GM12872 (cell line): ENCODE data around the gene MGAT5.

Source experiments
- TF ChIP-seq, protein P1 (sequence below): IDR thresholded peaks from 3 replicates; pipeline ENCODE4 v1.5.1; 2011; ENCODE audit warnings: low read depth, mild to moderate bottlenecking, low read length, moderate library complexity; ENCODE audit not compliant: insufficient read depth

The MGAT5 gene

GRCh38 chr2:134449157-134449556 lies 195.3 kb downstream of the MGAT5 start:
- TF ChIP-seq, protein P1, sequence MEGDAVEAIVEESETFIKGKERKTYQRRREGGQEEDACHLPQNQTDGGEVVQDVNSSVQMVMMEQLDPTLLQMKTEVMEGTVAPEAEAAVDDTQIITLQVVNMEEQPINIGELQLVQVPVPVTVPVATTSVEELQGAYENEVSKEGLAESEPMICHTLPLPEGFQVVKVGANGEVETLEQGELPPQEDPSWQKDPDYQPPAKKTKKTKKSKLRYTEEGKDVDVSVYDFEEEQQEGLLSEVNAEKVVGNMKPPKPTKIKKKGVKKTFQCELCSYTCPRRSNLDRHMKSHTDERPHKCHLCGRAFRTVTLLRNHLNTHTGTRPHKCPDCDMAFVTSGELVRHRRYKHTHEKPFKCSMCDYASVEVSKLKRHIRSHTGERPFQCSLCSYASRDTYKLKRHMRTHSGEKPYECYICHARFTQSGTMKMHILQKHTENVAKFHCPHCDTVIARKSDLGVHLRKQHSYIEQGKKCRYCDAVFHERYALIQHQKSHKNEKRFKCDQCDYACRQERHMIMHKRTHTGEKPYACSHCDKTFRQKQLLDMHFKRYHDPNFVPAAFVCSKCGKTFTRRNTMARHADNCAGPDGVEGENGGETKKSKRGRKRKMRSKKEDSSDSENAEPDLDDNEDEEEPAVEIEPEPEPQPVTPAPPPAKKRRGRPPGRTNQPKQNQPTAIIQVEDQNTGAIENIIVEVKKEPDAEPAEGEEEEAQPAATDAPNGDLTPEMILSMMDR = no peak

GRCh38 chr2:134449751-134450513 lies 196.1 kb downstream of the MGAT5 start:
- TF ChIP-seq, protein P1 = no peak

DNA sequence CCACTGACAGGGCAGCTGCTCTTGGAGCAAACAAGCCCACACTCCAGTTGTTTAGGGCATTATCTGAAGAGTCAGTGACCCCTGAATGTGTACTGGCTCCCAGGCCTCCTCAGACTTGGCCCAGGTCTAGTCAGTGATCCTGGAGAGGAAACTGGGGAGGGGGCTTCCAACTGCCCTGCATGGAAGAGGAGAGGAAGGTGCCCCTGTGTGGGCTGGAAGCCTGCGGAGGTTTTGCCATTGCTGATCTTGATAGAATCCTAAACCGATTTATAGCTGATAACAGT lies 197.4 kb downstream of the MGAT5 start:
- TF ChIP-seq, protein P1 = no peak

- TF ChIP-seq, protein P1 = no peak
These were observed 198.3 kb downstream of the MGAT5 start for GRCh38 chr2:134452042-134452733.

DNA sequence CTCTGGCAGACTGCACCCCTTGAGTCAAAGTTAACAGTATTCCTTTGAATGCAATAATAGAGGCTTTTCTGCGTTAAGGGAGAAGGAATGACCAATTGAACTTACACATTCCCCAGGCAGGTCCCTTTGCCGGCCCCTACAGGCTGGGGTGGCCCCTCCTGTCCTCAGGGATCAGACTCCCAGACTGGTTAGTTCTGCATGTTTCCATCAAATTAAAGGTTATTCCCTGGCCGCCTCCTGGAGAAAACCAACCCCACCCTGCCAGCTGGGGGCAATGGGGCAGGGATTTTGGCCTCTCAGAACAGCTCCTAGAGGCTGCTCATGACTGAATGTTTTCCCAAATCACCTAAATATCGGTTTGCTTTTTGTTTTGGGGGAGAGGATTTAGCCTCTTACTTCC lies 199.6 kb downstream of the MGAT5 start:
- TF ChIP-seq, protein P1 = no peak

DNA sequence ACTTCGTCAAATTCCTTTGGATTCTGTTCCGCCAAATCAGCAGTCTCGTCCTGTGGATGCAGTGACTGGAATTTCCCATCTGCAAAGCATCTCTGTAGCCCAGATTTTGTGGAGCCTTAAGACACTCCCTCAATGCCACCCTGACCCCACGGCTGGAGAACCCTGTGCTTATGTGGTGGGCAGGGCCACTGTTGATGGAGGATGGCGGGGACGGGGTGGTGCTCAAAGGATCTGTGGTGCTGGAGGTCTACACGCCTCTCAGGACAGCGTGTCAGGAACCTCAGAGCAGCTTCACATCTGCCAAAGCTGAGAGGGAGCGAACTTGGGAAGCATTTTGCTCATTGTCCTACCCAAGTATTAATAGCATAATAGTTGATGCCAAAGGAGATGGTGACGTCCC lies 200.1 kb downstream of the MGAT5 start:
- TF ChIP-seq, protein P1 = no peak

DNA sequence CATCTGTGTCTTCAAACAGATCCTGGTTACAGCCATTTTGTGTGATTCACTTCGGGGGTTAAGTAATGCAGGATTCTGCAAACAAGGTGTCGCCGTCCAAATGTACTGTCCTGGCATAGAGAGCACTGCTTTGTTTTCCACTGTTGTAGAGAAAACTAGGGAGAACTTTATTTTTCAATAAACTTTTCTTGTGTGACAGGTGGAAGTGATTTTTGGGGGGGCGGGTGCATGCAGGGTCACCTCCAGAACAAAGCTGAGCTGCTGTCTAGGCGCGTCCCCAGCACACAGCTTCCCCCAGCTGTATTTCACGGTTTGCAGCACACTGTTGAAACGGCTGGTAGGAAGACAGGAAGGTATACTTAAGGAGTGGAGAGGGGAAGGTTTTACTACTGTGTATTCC lies 200.6 kb downstream of the MGAT5 start:
- TF ChIP-seq, protein P1 = no peak
